H1 (cell line): ENCODE data around the gene RYR3. TPM values are rescaled to one million over a fixed set of nuclear protein-coding genes. Genes with fewer than 3 reads are reported as not detected.

Experiments used
- CTCF ChIA-PET: fragments of 300-600 bp; sonication (Branson Sonifier 250); formaldehyde crosslinking; loops from one replicate; lab custom pipeline; 2021; ENCODE audit not compliant: partially characterized antibody; lab: Charles Lee
- POLR2A ChIA-PET: fragments of 300-600 bp; sonication (Branson Sonifier 250); formaldehyde crosslinking; loops from one replicate; lab custom pipeline; 2021; ENCODE audit warnings: inconsistent platforms; ENCODE audit not compliant: partially characterized antibody; lab: Charles Lee
- DNase-seq, 2 experiments: peaks; one replicate each; pipeline versions ENCODE4 v3.0.0 to v3.0.0-alpha.2; 2010 to 2022; ENCODE audit warnings: low spot score in 2 of 2, low read depth in 1 of 2, mixed read lengths in 1 of 2
- FAIRE-seq: peaks from 2 replicates; lab custom pipeline; 2011; peaks lifted over from hg19 to GRCh38; lab: Jason Lieb, UNC
- H2AFZ ChIP-seq: 2 replicates; pipeline ENCODE4 v1.8.1; 2012; ENCODE audit warnings: low read length, inconsistent platforms
- H2AK5ac ChIP-seq: 2 replicates; pipeline ENCODE4 v1.6.1; 2013; ENCODE audit warnings: low read depth, low read length
- H2BK120ac ChIP-seq: replicated peaks from 2 replicates; pipeline ENCODE3; 2013; ENCODE audit warnings: low read depth, low read length, inconsistent platforms
- H2BK12ac ChIP-seq: 2 replicates; pipeline ENCODE4 v1.6.1; 2013; ENCODE audit warnings: low read depth, low read length
- H2BK15ac ChIP-seq: 2 replicates; pipeline ENCODE4 v1.6.1; 2013; ENCODE audit warnings: low read length
- H2BK20ac ChIP-seq: 2 replicates; pipeline ENCODE4 v1.6.1; 2013; ENCODE audit warnings: low read length
- H2BK5ac ChIP-seq: 2 replicates; pipeline ENCODE4 v1.6.1; 2013; ENCODE audit warnings: low read depth, low read length
- H3K14ac ChIP-seq: 2 replicates; pipeline ENCODE4 v1.6.1; 2013; ENCODE audit warnings: inconsistent platforms; ENCODE audit not compliant: insufficient read length
- H3K18ac ChIP-seq: 2 replicates; pipeline ENCODE4 v1.6.1; 2013; ENCODE audit warnings: low read length; ENCODE audit errors: extremely low read depth
- H3K23ac ChIP-seq: 2 replicates; pipeline ENCODE4 v1.6.1; 2013; ENCODE audit warnings: inconsistent platforms; ENCODE audit not compliant: insufficient read length
- H3K23me2 ChIP-seq: 2 replicates; pipeline ENCODE4 v1.6.1; 2013; ENCODE audit warnings: low read depth, low read length
- H3K27ac ChIP-seq: 2 replicates; pipeline ENCODE4 v1.6.1; 2011; ENCODE audit warnings: low read depth, low read length, inconsistent platforms
- H3K27me3 ChIP-seq, 4 experiments: replicated peaks in 1 of 4; 1 replicate in 1 of 4; 2 replicates in 3 of 4; pipeline versions ENCODE4 v1.6.1 to v1.8.1; 2011 to 2013; ENCODE audit warnings: low read length in 3 of 4, mild to moderate bottlenecking in 3 of 4, inconsistent platforms in 2 of 4, mixed read lengths in 2 of 4, moderate library complexity in 1 of 4; ENCODE audit not compliant: control insufficient read depth in 3 of 4, insufficient read depth in 3 of 4; ENCODE audit errors: extremely low read depth in 1 of 4
- H3K36me3 ChIP-seq, 4 experiments: 2 replicates each; pipeline versions ENCODE4 v1.6.1 to v1.8.1; 2011 to 2013; ENCODE audit warnings: mild to moderate bottlenecking in 4 of 4, low read length in 3 of 4, moderate library complexity in 2 of 4, control low read depth in 1 of 4, inconsistent platforms in 1 of 4; ENCODE audit not compliant: insufficient read depth in 4 of 4, control insufficient read depth in 2 of 4
- H3K4ac ChIP-seq: replicated peaks from 2 replicates; pipeline ENCODE3; 2013; ENCODE audit warnings: low read length, low read depth, mixed read lengths, inconsistent platforms; ENCODE audit not compliant: insufficient read length
- H3K4me1 ChIP-seq, 4 experiments: replicated peaks in 1 of 4; 1 replicate in 1 of 4; 2 replicates in 3 of 4; pipeline versions ENCODE4 v1.6.1 to v1.8.1; 2011 to 2013; ENCODE audit warnings: low read length in 3 of 4, inconsistent platforms in 2 of 4, mixed read lengths in 1 of 4; ENCODE audit not compliant: insufficient read depth in 4 of 4, control insufficient read depth in 3 of 4
- H3K4me2 ChIP-seq, 2 experiments: 2 replicates each; pipeline versions ENCODE4 v1.6.1 to v1.8.1; 2011 to 2013; ENCODE audit warnings: low read depth in 2 of 2, low read length in 2 of 2, control low read depth in 1 of 2, inconsistent platforms in 1 of 2, mild to moderate bottlenecking in 1 of 2; ENCODE audit not compliant: insufficient read depth in 1 of 2
- H3K4me3 ChIP-seq, 4 experiments: fragments of 200-600, 300-600 bp in 1 of 4; sonication (generic), shearing (Covaris generic), sonication (Bioruptor Twin) in 1 of 4; 2 replicates each; pipeline versions ENCODE4 v1.5.1 to v1.8.1; 2011 to 2016; ENCODE audit warnings: low read length in 4 of 4, low read depth in 3 of 4, control low read depth in 2 of 4, inconsistent platforms in 2 of 4, mild to moderate bottlenecking in 2 of 4, mixed read lengths in 1 of 4, moderate library complexity in 1 of 4; ENCODE audit not compliant: insufficient read depth in 2 of 4; ENCODE audit errors: extremely low read depth in 1 of 4
- H3K56ac ChIP-seq: replicated peaks from 2 replicates; pipeline ENCODE3; 2013; ENCODE audit warnings: low read depth, mild to moderate bottlenecking, mixed read lengths, low read length, inconsistent platforms; ENCODE audit not compliant: insufficient read length
- H3K79me1 ChIP-seq: 2 replicates; pipeline ENCODE4 v1.6.1; 2013; ENCODE audit warnings: low read depth, low read length, control low read depth
- H3K79me2 ChIP-seq, 2 experiments: 2 replicates each; pipeline versions ENCODE4 v1.6.1 to v1.8.1; 2012 to 2013; ENCODE audit warnings: low read length in 2 of 2, mild to moderate bottlenecking in 2 of 2, inconsistent platforms in 1 of 2; ENCODE audit not compliant: insufficient read depth in 2 of 2, control insufficient read depth in 1 of 2
- H3K9ac ChIP-seq, 4 experiments: replicated peaks in 1 of 4; 1 replicate in 1 of 4; 2 replicates in 3 of 4; pipeline versions ENCODE4 v1.6.1 to v1.8.1; 2011 to 2013; ENCODE audit warnings: low read depth in 3 of 4, low read length in 3 of 4, control low read depth in 2 of 4, mild to moderate bottlenecking in 2 of 4, moderate library complexity in 2 of 4, inconsistent platforms in 1 of 4; ENCODE audit errors: extremely low read depth in 1 of 4
- H3K9me3 ChIP-seq, 2 experiments: 2 replicates each; pipeline versions ENCODE4 v1.6.1 to v1.8.1; 2012 to 2013; ENCODE audit warnings: mild to moderate bottlenecking in 2 of 2, moderate library complexity in 2 of 2, control low read depth in 1 of 2, inconsistent platforms in 1 of 2, low read depth in 1 of 2, low read length in 1 of 2, mixed read lengths in 1 of 2; ENCODE audit not compliant: insufficient read depth in 2 of 2
- H4K20me1 ChIP-seq, 2 experiments: replicated peaks in 1 of 2; 2 replicates each; pipeline versions ENCODE3 to v1.8.1; 2011 to 2013; ENCODE audit warnings: inconsistent platforms in 2 of 2, low read length in 2 of 2, mild to moderate bottlenecking in 1 of 2; ENCODE audit not compliant: insufficient read depth in 2 of 2, control insufficient read depth in 1 of 2
- H4K5ac ChIP-seq: 2 replicates; pipeline ENCODE4 v1.6.1; 2013; ENCODE audit warnings: low read length, low read depth, mixed read lengths, inconsistent platforms; ENCODE audit not compliant: insufficient read length
- H4K8ac ChIP-seq: 2 replicates; pipeline ENCODE4 v1.8.0; 2013; ENCODE audit warnings: mild to moderate bottlenecking, moderate library complexity, low read length, inconsistent platforms; ENCODE audit not compliant: insufficient read depth; ENCODE audit errors: extremely low read depth
- H4K91ac ChIP-seq: replicated peaks from 2 replicates; pipeline ENCODE3; 2013; ENCODE audit warnings: low read length, mixed read lengths, inconsistent platforms; ENCODE audit not compliant: insufficient read length
- CBX8 ChIP-seq: fragments of 300-800, 300-1000 bp; sonication (generic); IDR thresholded peaks from 2 replicates; pipeline ENCODE4 v1.7.1; 2016; ENCODE audit warnings: low read depth, low read length, borderline replicate concordance
- CHD1 ChIP-seq: IDR thresholded peaks from 2 replicates; pipeline ENCODE4 v1.6.1; 2012; ENCODE audit warnings: low read depth, low read length, improper control_type of control experiment
- CREB1 ChIP-seq: IDR thresholded peaks from 2 replicates; pipeline ENCODE4 v1.6.1; 2012; ENCODE audit warnings: inconsistent platforms
- JUND ChIP-seq: IDR thresholded peaks from 2 replicates; pipeline ENCODE4 v1.6.1; 2011; ENCODE audit warnings: mild to moderate bottlenecking, improper control_type of control experiment, low read length
- KDM1A ChIP-seq: fragments of 200-600, 300-600 bp; sonication (generic); IDR thresholded peaks from 2 replicates; pipeline ENCODE4 v1.7.1; 2016; ENCODE audit warnings: mild to moderate bottlenecking, low read length, borderline replicate concordance
- POLR2A ChIP-seq, 2 experiments: IDR thresholded peaks; 1 replicate in 1 of 2; 2 replicates in 1 of 2; pipeline ENCODE4 v1.6.1; 2011; ENCODE audit warnings: low read depth in 2 of 2, low read length in 2 of 2, mild to moderate bottlenecking in 2 of 2; ENCODE audit errors: control extremely low read depth in 1 of 2
- POU5F1 ChIP-seq: IDR thresholded peaks from 2 replicates; pipeline ENCODE4 v1.6.1; 2011; ENCODE audit warnings: low read depth, mild to moderate bottlenecking, low read length, moderate library complexity
- SP1 ChIP-seq: IDR thresholded peaks from 2 replicates; pipeline ENCODE4 v1.6.1; 2011; ENCODE audit warnings: low read depth, low read length
- TEAD4 ChIP-seq: IDR thresholded peaks from 2 replicates; pipeline ENCODE4 v1.6.1; 2012; ENCODE audit warnings: low read depth, low read length, inconsistent platforms, mixed read lengths
- USF2 ChIP-seq: IDR thresholded peaks from 2 replicates; pipeline ENCODE4 v1.6.1; 2011; ENCODE audit warnings: low read length, improper control_type of control experiment
- WGBS, 2 experiments: shearing (Covaris generic) in 1 of 2; methylation state at CpG; one replicate each; pipeline versions ENCODE4 v1.1.6 to v1.1.7; 2013 to 2015; ENCODE audit warnings: low lambda C conversion rate in 2 of 2, mixed read lengths in 2 of 2, inconsistent platforms in 1 of 2, low coverage in 1 of 2, missing lambda C conversion rate in 1 of 2; ENCODE audit not compliant: insufficient replicate concordance in 2 of 2, insufficient coverage in 1 of 2, insufficient read length in 1 of 2; ENCODE audit errors: extremely low coverage in 1 of 2, missing lambda C conversion rate in 1 of 2; 5-methylcytosine and 5-hydroxymethylcytosine counted together
- polyA plus RNA-seq, 7 experiments: library from polyadenylated mRNA; depleted of rRNA in 3 of 7; stranded (reverse) in 5 of 7; unstranded in 2 of 7; fragments of >200 nt in 5 of 7; fragments of 200-250 nt in 2 of 7; gene quantifications; 1 replicate in 5 of 7; 2 replicates in 1 of 7; 4 replicates in 1 of 7; pipeline versions ENCODE4 v1.2.1 to v1.2.3, GENCODE V29; 2011 to 2013; ENCODE audit warnings: missing spikeins in 2 of 7, mixed read lengths in 2 of 7
- total RNA-seq: library from RNA; stranded (reverse); fragmentation: NEBNext Ultra II Directional; extraction: Animal tissue kit (Norgen Biotek cat#: 25700); gene quantifications from 2 replicates; pipeline ENCODE4 v1.2.1, GENCODE V29; 2021
- TF ChIP-seq, protein P1 (sequence below): IDR thresholded peaks from 2 replicates; pipeline ENCODE4 v1.6.1; 2011; ENCODE audit warnings: low read depth, mild to moderate bottlenecking, low read length; ENCODE audit not compliant: insufficient read depth

RYR3 gene
- total and polyA plus RNA-seq, 2 of the 8 experiments (the other 6 are each of a cell fraction or from before 2014, with no cell fraction given), result 0.33 to 3.4 TPM

GRCh38 chr15:33671456-33671855 is 360.7 kb downstream of the RYR3 start:
- TF ChIP-seq POU5F1 (no peak), JUND (no peak), CHD1 (no peak), SP1 (no peak), CBX8 (no peak), TEAD4 (no peak), USF2 (no peak), KDM1A (no peak), CREB1 (no peak), POLR2A (IDR thresholded peaks at IDR 0.05; ENCODE audit: control extremely low read depth in 1 of 2, low read depth in 2 of 2, low read length in 2 of 2) (no peak)
- TF ChIP-seq, protein P1, sequence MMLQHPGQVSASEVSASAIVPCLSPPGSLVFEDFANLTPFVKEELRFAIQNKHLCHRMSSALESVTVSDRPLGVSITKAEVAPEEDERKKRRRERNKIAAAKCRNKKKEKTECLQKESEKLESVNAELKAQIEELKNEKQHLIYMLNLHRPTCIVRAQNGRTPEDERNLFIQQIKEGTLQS, result no peak

More at GRCh38 chr15:33671456-33671855, 360.7 kb downstream of the RYR3 start:
- FAIRE-seq, result no peak
- Histone ChIP-seq H4K8ac (no peak overlapping the region), H3K18ac (no peak overlapping the region), H3K79me1 (no peaks in the 10 kb centered on the region), H2BK12ac (no peak overlapping the region), H3K23me2 (peaks cover 2% of the 10 kb centered on the region; the same call in 1 of the 2 replicates), H3K56ac (no peak overlapping the region), H3K36me3 (no peaks in the 10 kb centered on the region), H4K20me1 (no peaks in the 10 kb centered on the region), H2BK5ac (no peak overlapping the region), H3K4ac (no peak overlapping the region), H3K27me3 (no peaks in the 10 kb centered on the region), H3K14ac (no peak overlapping the region), H3K4me1 (no peaks in the 10 kb centered on the region), H2BK120ac (no peak overlapping the region), H4K91ac (no peak overlapping the region), H4K5ac (no peak overlapping the region), H3K4me2 (no peak overlapping the region), H3K27ac (no peak overlapping the region), H3K9ac (no peak overlapping the region), H3K4me3 (no peak overlapping the region), H3K23ac (no peak overlapping the region), H2BK20ac (no peak overlapping the region), H2AFZ (no peak overlapping the region), H3K79me2 (no peaks in the 10 kb centered on the region), H3K9me3 (no peaks in the 10 kb centered on the region), H2AK5ac (no peak overlapping the region), H2BK15ac (no peak overlapping the region)
- ChIA-PET POLR2A (no interaction called here), CTCF (no interaction called here)
- WGBS, 2 experiments, result 91% methylated on average over 5 of the region's 5 CpGs; no CpG with 5 or more reads in 1 of the 2 experiments
- no peak for DNase-seq
